ENCODE results near the gene SIN3A. TPM values are rescaled to one million over a fixed set of nuclear protein-coding genes. Genes with fewer than 3 reads are reported as not detected.
A peak's percentile ranks its signal among the peaks of the same experiment; 100 is the strongest.

SIN3A gene
- total RNA-seq, 1 donor from 2014 or later, result 75.4 TPM

DNA sequence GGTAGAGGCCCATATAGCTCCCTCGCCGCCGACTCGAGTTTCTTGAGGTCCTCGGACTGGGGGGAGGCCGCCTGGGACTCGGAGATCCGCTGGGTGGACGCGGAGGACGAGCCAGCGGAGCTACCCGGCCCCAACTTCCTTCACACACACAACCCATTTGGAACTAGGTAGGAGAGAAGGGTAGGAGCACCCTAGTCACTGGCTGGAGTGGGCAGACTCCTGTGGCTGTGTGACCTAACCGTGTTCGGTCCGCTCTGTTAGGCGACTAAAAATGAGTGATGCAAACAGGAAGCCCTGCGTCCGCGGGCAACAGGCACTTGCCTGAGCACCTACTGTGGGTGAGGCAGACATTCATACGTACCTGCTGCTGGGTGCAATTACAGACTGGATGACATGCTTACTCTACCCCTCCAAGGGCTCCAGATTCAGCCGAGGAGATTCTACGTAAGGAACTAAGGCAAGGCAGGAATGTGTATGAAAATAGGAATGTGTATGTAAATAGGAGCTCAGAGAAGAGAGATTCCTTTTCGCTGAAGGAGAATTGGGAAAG lies 4.6 kb upstream of the SIN3A start:
- DNase-seq (ENCODE audit: extremely low spot score, unreplicated experiment), result peak; percentile 70
- H3K9me3 Mint-ChIP-seq, result no peaks in the 10 kb centered on the region
- no peaks in the 10 kb centered on the region for H3K27me3 Mint-ChIP-seq
- H3K4me3 Mint-ChIP-seq, result peak overlapping the region; percentile 91
- TF ChIP-seq, protein P1, sequence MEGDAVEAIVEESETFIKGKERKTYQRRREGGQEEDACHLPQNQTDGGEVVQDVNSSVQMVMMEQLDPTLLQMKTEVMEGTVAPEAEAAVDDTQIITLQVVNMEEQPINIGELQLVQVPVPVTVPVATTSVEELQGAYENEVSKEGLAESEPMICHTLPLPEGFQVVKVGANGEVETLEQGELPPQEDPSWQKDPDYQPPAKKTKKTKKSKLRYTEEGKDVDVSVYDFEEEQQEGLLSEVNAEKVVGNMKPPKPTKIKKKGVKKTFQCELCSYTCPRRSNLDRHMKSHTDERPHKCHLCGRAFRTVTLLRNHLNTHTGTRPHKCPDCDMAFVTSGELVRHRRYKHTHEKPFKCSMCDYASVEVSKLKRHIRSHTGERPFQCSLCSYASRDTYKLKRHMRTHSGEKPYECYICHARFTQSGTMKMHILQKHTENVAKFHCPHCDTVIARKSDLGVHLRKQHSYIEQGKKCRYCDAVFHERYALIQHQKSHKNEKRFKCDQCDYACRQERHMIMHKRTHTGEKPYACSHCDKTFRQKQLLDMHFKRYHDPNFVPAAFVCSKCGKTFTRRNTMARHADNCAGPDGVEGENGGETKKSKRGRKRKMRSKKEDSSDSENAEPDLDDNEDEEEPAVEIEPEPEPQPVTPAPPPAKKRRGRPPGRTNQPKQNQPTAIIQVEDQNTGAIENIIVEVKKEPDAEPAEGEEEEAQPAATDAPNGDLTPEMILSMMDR (conservative IDR thresholded peaks at IDR 0.05), result no peak
- peaks cover 11% of the 10 kb centered on the region for H3K4me1 Mint-ChIP-seq (ENCODE audit: unreplicated experiment)
- peak overlapping the region; percentile 86 for H3K27ac Mint-ChIP-seq
- no peaks in the 10 kb centered on the region for H3K36me3 Mint-ChIP-seq

DNA sequence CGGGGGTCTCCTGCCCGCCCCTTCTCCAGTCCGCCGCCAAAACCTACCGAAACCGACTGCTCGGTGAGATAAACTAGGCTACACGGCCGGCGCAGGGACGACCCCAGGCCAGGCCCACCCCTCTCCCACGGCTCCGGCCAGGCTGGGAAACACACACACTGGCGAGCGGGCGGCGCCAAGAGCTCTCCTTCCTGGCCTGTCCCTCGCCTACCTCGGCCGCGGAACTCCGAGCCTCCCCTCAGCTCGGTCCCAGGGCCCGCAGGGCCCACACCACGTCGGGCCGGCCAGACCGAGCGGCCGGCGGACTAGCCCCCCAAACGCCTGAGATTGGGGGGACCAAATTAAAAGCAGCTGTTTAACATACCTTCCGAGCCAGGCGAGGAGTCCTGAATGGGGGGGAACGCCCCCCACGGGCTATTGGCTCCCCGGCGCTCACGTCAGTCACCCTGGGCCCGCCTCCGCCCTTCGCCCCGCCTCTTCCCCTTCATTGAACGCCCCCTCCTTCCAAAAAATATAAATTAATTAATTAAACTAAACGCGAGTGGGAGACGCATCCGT lies 4.0 kb upstream of the SIN3A start:
- Mint-ChIP-seq H3K27me3 (no peaks in the 10 kb centered on the region), H3K27ac (peak overlapping the region; percentile 86), H3K9me3 (no peaks in the 10 kb centered on the region), H3K36me3 (no peaks in the 10 kb centered on the region), H3K4me3 (peak overlapping the region; percentile 91), H3K4me1 (ENCODE audit: unreplicated experiment) (peaks cover 6% of the 10 kb centered on the region)
- TF ChIP-seq, protein P1 (conservative IDR thresholded peaks at IDR 0.05), result no peak
- DNase-seq (ENCODE audit: extremely low spot score, unreplicated experiment), result peak; percentile 87

DNA sequence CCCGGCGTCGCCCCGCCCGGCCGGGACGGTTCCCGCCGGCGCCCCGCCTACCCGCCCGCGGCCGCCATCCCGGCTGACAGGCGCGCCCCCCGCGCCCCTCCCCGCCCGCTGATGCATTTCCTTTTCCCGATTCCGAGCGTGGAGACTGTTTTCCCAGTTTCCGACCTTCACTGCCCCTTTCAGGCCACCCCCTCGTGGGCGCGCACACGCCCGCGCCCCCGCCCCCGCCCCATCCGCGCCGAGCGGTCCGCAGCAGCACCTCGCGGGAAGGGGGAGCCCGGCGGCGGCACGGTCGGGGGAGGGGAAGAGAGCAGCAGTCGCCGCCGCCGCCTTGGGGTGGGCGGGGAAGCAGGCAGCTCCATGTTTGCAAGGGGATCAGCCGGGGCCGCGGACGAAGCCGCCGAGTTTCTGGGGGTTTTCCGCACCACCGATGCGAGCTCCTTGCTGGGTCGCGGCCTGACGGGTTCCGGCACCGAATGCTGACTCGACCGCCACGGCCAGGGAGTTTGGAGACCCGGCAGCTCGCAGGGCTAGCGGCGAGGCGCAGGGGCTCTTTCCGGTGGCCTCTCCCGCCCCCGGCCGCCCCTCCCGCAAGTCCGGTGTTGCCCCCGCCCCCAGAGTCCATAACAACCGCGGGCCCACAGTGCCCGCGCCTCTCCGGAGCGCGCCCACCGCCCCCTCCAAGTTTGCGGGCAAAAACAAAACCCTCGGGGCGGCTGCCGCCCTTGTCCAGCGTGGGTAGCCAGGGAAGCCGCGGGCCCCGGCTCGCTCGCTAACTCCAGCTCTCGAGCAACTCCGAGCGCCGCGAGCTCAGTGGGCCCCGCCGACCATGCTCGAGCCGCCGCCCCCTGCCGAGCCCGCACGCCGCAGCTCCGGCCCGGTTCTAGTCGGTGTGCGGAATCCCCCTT lies 3.2 kb upstream of the SIN3A start:
- H3K36me3 Mint-ChIP-seq, result no peaks in the 10 kb centered on the region
- TF ChIP-seq, protein P1 (conservative IDR thresholded peaks at IDR 0.05), result peak; percentile 14
- peaks cover 6% of the 10 kb centered on the region for H3K4me1 Mint-ChIP-seq (ENCODE audit: unreplicated experiment)
- H3K9me3 Mint-ChIP-seq, result no peaks in the 10 kb centered on the region
- peak overlapping the region; percentile 98 for H3K27ac Mint-ChIP-seq
- peak overlapping the region; percentile 91 for H3K4me3 Mint-ChIP-seq
- peak; percentile 83 for DNase-seq (ENCODE audit: extremely low spot score, unreplicated experiment)
- H3K27me3 Mint-ChIP-seq, result no peaks in the 10 kb centered on the region

DNA sequence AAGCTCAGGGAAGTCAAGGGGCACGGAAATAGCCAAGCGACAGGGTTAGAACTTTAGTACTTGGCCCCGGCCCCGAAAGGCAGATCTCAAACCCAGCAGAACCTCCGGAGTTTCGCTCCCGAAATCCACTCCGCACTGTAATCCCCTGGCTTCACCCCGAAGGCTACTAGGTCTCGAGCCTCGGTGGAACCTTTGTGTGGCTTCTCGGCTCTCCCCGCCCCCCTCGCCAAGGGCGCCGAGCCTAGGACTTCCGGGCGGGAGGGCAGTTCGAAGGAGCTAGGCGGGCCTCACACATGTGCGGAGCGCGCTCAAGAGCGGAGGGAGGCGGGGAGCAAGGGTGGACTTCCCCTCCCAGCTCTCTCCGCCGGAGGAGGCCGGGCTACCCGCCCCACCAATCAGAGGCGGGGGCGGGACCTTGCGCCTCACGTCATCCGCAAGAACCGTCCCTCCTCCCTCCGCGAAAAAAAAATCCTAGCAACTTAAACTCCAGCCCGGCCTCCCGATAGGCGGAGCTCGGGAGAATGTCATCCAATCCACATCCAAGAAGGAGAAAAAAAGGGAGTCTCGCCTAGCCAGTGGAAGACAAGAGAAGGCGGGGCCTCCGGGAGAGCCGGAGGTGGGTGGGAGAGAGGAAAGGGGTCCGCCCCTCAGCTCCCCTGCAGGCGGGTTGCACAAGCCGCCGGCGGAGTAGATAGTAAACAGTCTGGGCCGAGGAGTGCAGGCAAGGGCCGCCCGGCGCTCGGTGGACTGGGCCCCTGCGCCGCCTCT lies 2.4 kb upstream of the SIN3A start:
- Mint-ChIP-seq H3K4me1 (ENCODE audit: unreplicated experiment) (peaks cover 9% of the 10 kb centered on the region), H3K4me3 (peak overlapping the region; percentile 96), H3K36me3 (no peaks in the 10 kb centered on the region), H3K9me3 (no peaks in the 10 kb centered on the region), H3K27ac (peak overlapping the region; percentile 98), H3K27me3 (no peaks in the 10 kb centered on the region)
- peak; percentile 98 for DNase-seq (ENCODE audit: extremely low spot score, unreplicated experiment)
- TF ChIP-seq, protein P1 (conservative IDR thresholded peaks at IDR 0.05), result peak; percentile 16

Measured in type B pancreatic cell (in vitro differentiated cells).